Thoracic aorta (tissue), 2 donors: ENCODE measurements around the gene S100B. TPM values are rescaled to one million over a fixed set of nuclear protein-coding genes. Genes with fewer than 3 reads are reported as not detected.
"Not testable (repeated sequence)": the region's sequence is repeated elsewhere in the genome, so short reads cannot be mapped to it uniquely, and the experiment has no call there.

Experiments
- ATAC-seq: fragments of 150-250 bp; one replicate; pipeline ENCODE4 v1.8.0; 2017; ENCODE audit warnings: low read depth; ENCODE audit not compliant: insufficient number of reproducible peaks, low FRiP score
- DNase-seq: peaks from one replicate; pipeline ENCODE4 v3.0.0-alpha.2; 2020; ENCODE audit warnings: low spot score
- H3K27ac ChIP-seq, 2 donors: fragments of 200-600 bp; sonication (generic); 1 replicate in 1 of 2; 2 replicates in 1 of 2; pipeline ENCODE4 v1.5.1; 2016; ENCODE audit warnings: mild to moderate bottlenecking in 2 of 2, moderate library complexity in 2 of 2
- H3K27me3 ChIP-seq: fragments of 200-600 bp; sonication (generic); replicated peaks from 2 replicates; pipeline ENCODE4 v1.6.0; 2016; ENCODE audit warnings: mild to moderate bottlenecking; ENCODE audit not compliant: insufficient read depth
- H3K36me3 ChIP-seq: fragments of 200-600 bp; sonication (generic); one replicate; pipeline ENCODE4 v1.5.1; 2016
- H3K4me1 ChIP-seq, 2 donors: fragments of 200-600 bp; sonication (generic); 1 replicate in 1 of 2; 2 replicates in 1 of 2; pipeline versions ENCODE4 v1.5.1 to v1.6.0; 2016; ENCODE audit warnings: low read depth in 2 of 2, mild to moderate bottlenecking in 1 of 2; ENCODE audit not compliant: control insufficient read depth in 1 of 2
- H3K4me3 ChIP-seq: fragments of 200-600 bp; sonication (generic); 2 replicates; pipeline ENCODE4 v1.5.1; 2016; ENCODE audit warnings: mild to moderate bottlenecking
- H3K9me3 ChIP-seq: fragments of 200-600 bp; sonication (generic); 2 replicates; pipeline ENCODE4 v1.5.1; 2016
- CTCF ChIP-seq: fragments of 200-600 bp; sonication (generic); IDR thresholded peaks from one replicate; pipeline ENCODE4 v1.5.1; 2019; ENCODE audit warnings: antibody characterized with exemption
- total RNA-seq, 2 donors: library from RNA; depleted of rRNA; stranded (reverse); fragments of >200 nt; gene quantifications; one replicate each; pipeline versions ENCODE4 v1.1.0 to v1.2.3, GENCODE V29; 2016

The S100B gene
- total RNA-seq, 2 donors from 2014 or later = 4.7 to 8.4 TPM

- no peak for TF ChIP-seq CTCF
- DNase-seq (no peak), ATAC-seq (no peak)
- Histone ChIP-seq H3K4me3 (no peak overlapping the region), H3K4me1 (peaks cover 5 to 15% of the 10 kb centered on the region in 2 donors), H3K27me3 (no peaks in the 10 kb centered on the region), H3K9me3 (peaks cover 7% of the 10 kb centered on the region), H3K36me3 (no peaks in the 10 kb centered on the region), H3K27ac (no peak overlapping the region)
Observed at GRCh38 chr21:46596201-46596600, 8.7 kb downstream of the S100B start.

GRCh38 chr21:46594276-46594675, 10.6 kb downstream of the S100B start:
- Histone ChIP-seq H3K4me1 (peaks cover 5 to 9% of the 10 kb centered on the region in 2 donors), H3K27me3 (no peaks in the 10 kb centered on the region), H3K9me3 (peaks cover 11% of the 10 kb centered on the region), H3K4me3 (no peak overlapping the region), H3K36me3 (no peaks in the 10 kb centered on the region), H3K27ac (no peak overlapping the region)
- TF ChIP-seq CTCF = no peak
- DNase-seq (no peak), ATAC-seq (no peak)

DNA sequence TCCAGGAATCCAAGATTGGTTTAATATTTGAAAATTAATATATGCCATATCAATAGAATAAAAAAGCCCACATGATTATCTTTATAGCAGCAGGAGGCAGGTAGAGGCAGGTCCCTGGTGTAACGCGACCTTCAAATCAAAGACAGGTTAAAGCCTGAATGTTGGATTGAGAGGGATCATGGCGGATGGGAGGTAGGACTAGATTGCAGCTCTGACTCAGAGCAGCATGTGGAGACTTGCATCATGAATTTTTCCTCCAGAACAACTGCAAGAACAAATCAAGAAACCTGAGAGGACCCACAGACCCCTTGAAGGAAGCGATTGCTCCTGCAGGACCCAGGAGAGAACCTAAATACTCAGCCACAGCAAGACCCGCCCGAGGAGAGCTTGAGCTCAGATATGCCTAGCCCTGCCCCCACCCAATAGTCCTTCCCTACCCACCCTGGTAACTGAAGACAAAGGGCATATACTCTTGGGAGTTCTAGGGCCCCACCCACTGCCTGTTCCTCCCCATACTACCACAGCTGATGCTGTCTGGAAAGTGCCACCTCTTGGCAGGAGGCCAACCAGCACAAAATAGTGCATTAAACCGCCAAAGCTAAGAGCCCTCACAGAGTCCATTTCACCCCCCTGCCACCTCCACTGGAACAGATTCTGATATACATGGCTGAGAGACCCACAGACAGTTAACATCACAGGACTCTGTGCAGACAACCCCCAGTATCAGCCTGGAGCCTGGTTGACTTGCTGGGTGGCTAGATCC, 19.5 kb downstream of the S100B start:
- Histone ChIP-seq H3K4me3 (no peak overlapping the region), H3K36me3 (peaks cover 9% of the 10 kb centered on the region), H3K27ac (no peak overlapping the region), H3K27me3 (no peaks in the 10 kb centered on the region), H3K4me1 (no peaks in the 10 kb centered on the region), H3K9me3 (peaks cover 23% of the 10 kb centered on the region)
- DNase-seq (no peak), ATAC-seq (no peak)
- no peak for TF ChIP-seq CTCF

- Histone ChIP-seq H3K27me3 (no peaks in the 10 kb centered on the region), H3K27ac (no peak overlapping the region), H3K4me1 (no peaks in the 10 kb centered on the region), H3K36me3 (peaks cover 9% of the 10 kb centered on the region), H3K4me3 (no peak overlapping the region), H3K9me3 (peaks cover 22% of the 10 kb centered on the region)
- ATAC-seq (no peak), DNase-seq (no peak)
- no peak for TF ChIP-seq CTCF
Observed at GRCh38 chr21:46581780-46582307, 23.0 kb downstream of the S100B start.

- ATAC-seq, DNase-seq, H3K4me1 ChIP-seq, H3K27me3 ChIP-seq, H3K27ac ChIP-seq, H3K4me3 ChIP-seq, H3K36me3 ChIP-seq: not testable (repeated sequence)
- H3K9me3 ChIP-seq = peaks cover 22% of the 10 kb centered on the region
Observed at GRCh38 chr21:46579394-46579793, 25.5 kb downstream of the S100B start.

GRCh38 chr21:46577786-46578185, 27.1 kb downstream of the S100B start:
- Histone ChIP-seq H3K9me3 (peaks cover 26% of the 10 kb centered on the region), H3K36me3 (peaks cover 14% of the 10 kb centered on the region)
- not testable (repeated sequence) for H3K27ac ChIP-seq, H3K27me3 ChIP-seq, DNase-seq, H3K4me3 ChIP-seq, H3K4me1 ChIP-seq, ATAC-seq
